Transverse colon (tissue), 3 donors: Measurements from ENCODE around the gene KRTAP4-1.

Source experiments
- POLR2A ChIP-seq: fragments of 450-650 bp; IDR thresholded peaks from one replicate; pipeline ENCODE4 v1.6.1; 2016; ENCODE audit warnings: antibody characterized with exemption, mild to moderate bottlenecking, moderate library complexity
- TF ChIP-seq, protein P1 (sequence below), 5 experiments: fragments of 200-600 bp in 3 of 5; fragments of 450-650 bp in 2 of 5; sonication (generic) in 3 of 5; IDR thresholded peaks; 1 replicate in 2 of 5; 2 replicates in 3 of 5; pipeline ENCODE4 v1.5.1; 2016 to 2017; ENCODE audit warnings: antibody characterized with exemption in 5 of 5, inconsistent platforms in 3 of 5, mild to moderate bottlenecking in 2 of 5, moderate library complexity in 1 of 5

DNA sequence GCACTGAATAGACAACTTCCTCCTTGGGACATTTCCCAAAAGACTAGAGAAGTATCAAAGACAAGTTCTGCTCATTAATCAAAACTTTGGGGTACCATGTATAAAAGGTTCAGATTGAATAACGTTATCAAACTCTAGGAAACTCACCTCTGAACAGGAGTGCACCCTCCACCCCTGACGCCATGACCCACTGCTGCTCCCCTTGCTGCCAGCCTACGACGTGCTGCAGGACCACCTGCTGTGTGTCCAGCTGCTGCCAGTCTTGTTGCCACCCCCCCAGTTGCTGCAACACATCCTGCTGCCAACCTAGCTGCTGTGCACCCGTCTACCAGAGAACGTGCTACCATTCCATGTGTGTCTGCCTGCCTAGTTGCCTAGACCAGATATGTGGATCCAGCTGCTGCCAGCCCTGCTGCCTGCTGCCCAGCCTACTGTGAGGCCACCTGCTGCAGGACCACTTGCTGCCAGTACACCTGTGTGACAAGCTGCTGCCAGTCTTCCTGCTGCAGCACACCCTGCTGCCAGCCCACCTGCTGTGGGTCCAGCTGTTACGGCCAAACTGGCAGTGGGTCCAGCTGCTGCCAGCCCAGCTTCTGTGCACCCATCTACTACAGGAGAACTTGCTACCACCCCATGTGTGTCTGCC lies 27.9 kb upstream of the KRTAP4-1 start:
- TF ChIP-seq, protein P1, sequence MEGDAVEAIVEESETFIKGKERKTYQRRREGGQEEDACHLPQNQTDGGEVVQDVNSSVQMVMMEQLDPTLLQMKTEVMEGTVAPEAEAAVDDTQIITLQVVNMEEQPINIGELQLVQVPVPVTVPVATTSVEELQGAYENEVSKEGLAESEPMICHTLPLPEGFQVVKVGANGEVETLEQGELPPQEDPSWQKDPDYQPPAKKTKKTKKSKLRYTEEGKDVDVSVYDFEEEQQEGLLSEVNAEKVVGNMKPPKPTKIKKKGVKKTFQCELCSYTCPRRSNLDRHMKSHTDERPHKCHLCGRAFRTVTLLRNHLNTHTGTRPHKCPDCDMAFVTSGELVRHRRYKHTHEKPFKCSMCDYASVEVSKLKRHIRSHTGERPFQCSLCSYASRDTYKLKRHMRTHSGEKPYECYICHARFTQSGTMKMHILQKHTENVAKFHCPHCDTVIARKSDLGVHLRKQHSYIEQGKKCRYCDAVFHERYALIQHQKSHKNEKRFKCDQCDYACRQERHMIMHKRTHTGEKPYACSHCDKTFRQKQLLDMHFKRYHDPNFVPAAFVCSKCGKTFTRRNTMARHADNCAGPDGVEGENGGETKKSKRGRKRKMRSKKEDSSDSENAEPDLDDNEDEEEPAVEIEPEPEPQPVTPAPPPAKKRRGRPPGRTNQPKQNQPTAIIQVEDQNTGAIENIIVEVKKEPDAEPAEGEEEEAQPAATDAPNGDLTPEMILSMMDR (IDR thresholded peaks at IDR 0.05), result no peak
- TF ChIP-seq POLR2A, result no peak
